Measurements from ENCODE around the gene COL8A2. TPM values are rescaled to one million over a fixed set of nuclear protein-coding genes. Genes with fewer than 3 reads are reported as not detected.
A peak's percentile ranks its signal among the peaks of the same experiment; 100 is the strongest.
"Not testable (repeated sequence)": the region's sequence is repeated elsewhere in the genome, so short reads cannot be mapped to it uniquely, and the experiment has no call there.

The COL8A2 gene
- total RNA-seq, 1 donor from 2014 or later: not detected

- H3K4me3 Mint-ChIP-seq (ENCODE audit: low read depth): peak overlapping the region; percentile 77
- DNase-seq (ENCODE audit: low spot score): no peak
- H3K9me3 Mint-ChIP-seq: no peaks in the 10 kb centered on the region
- intact Hi-C loops (cut with micrococcal nuclease): no loop called here
- peaks cover 54% of the 10 kb centered on the region for H3K36me3 Mint-ChIP-seq (ENCODE audit: low read depth)
- H3K27me3 Mint-ChIP-seq (ENCODE audit: low read depth): no peaks in the 10 kb centered on the region
- H3K27ac Mint-ChIP-seq: peak overlapping the region; percentile 93
- H3K4me1 Mint-ChIP-seq (ENCODE audit: low read depth): peaks cover 63% of the 10 kb centered on the region
Observed at GRCh38 chr1:36162680-36163239, 37.7 kb upstream of the COL8A2 start.

GRCh38 chr1:36161641-36162531, 36.9 kb upstream of the COL8A2 start:
- H3K27me3 Mint-ChIP-seq (ENCODE audit: low read depth): no peaks in the 10 kb centered on the region
- H3K27ac Mint-ChIP-seq: peak overlapping the region; percentile 93
- H3K36me3 Mint-ChIP-seq (ENCODE audit: low read depth): peaks cover 56% of the 10 kb centered on the region
- intact Hi-C loops (cut with micrococcal nuclease): loop anchor here (1.0 kb wide), 1 partner anchor 13 kb away; the partner anchor contains the start of gene TRAPPC3
- DNase-seq (ENCODE audit: low spot score): peak; percentile 42
- H3K4me1 Mint-ChIP-seq (ENCODE audit: low read depth): peaks cover 64% of the 10 kb centered on the region
- peak overlapping the region; percentile 77 for H3K4me3 Mint-ChIP-seq (ENCODE audit: low read depth)
- no peaks in the 10 kb centered on the region for H3K9me3 Mint-ChIP-seq

- H3K9me3 Mint-ChIP-seq: no peaks in the 10 kb centered on the region
- DNase-seq (ENCODE audit: low spot score): peak; percentile 68
- peaks cover 59% of the 10 kb centered on the region for H3K4me1 Mint-ChIP-seq (ENCODE audit: low read depth)
- intact Hi-C loops (cut with micrococcal nuclease): loop anchor here (1.0 kb wide), 1 partner anchor 12 kb away; the partner anchor contains the start of gene TRAPPC3
- H3K36me3 Mint-ChIP-seq (ENCODE audit: low read depth): peaks cover 51% of the 10 kb centered on the region
- no peaks in the 10 kb centered on the region for H3K27me3 Mint-ChIP-seq (ENCODE audit: low read depth)
- peak overlapping the region; percentile 77 for H3K4me3 Mint-ChIP-seq (ENCODE audit: low read depth)
- H3K27ac Mint-ChIP-seq: peak overlapping the region; percentile 93
Observed at GRCh38 chr1:36160949-36161485, 36.0 kb upstream of the COL8A2 start.

GRCh38 chr1:36160388-36160948, 35.4 kb upstream of the COL8A2 start:
- Mint-ChIP-seq H3K9me3 (no peaks in the 10 kb centered on the region), H3K4me3 (ENCODE audit: low read depth) (peak overlapping the region; percentile 77), H3K4me1 (ENCODE audit: low read depth) (peaks cover 59% of the 10 kb centered on the region), H3K27ac (peak overlapping the region; percentile 93), H3K36me3 (ENCODE audit: low read depth) (peaks cover 48% of the 10 kb centered on the region), H3K27me3 (ENCODE audit: low read depth) (no peaks in the 10 kb centered on the region)
- DNase-seq (ENCODE audit: low spot score): no peak
- intact Hi-C loops (cut with micrococcal nuclease): no loop called here

- Mint-ChIP-seq H3K27ac (peak overlapping the region; percentile 93), H3K4me3 (ENCODE audit: low read depth) (peak overlapping the region; percentile 77), H3K9me3 (no peaks in the 10 kb centered on the region), H3K4me1 (ENCODE audit: low read depth) (peaks cover 61% of the 10 kb centered on the region), H3K36me3 (ENCODE audit: low read depth) (peaks cover 47% of the 10 kb centered on the region), H3K27me3 (ENCODE audit: low read depth) (no peaks in the 10 kb centered on the region)
- no peak for DNase-seq (ENCODE audit: low spot score)
- intact Hi-C loops (cut with micrococcal nuclease): loop anchor here (5.0 to 10.0 kb wide), 2 partner anchors 265 to 968 kb away; partner anchors contain the start of gene SFPQ
Observed at GRCh38 chr1:36159614-36160387, 34.8 kb upstream of the COL8A2 start.

GRCh38 chr1:36158827-36159252, 33.8 kb upstream of the COL8A2 start:
- intact Hi-C loops (cut with micrococcal nuclease): loop anchor here (5.0 to 10.0 kb wide), 2 partner anchors 266 to 967 kb away; partner anchors contain the start of gene SFPQ
- peaks cover 61% of the 10 kb centered on the region for H3K4me1 Mint-ChIP-seq (ENCODE audit: low read depth)
- peaks cover 39% of the 10 kb centered on the region for H3K36me3 Mint-ChIP-seq (ENCODE audit: low read depth)

GRCh38 chr1:36157973-36158826, 33.2 kb upstream of the COL8A2 start:
- peak overlapping the region; percentile 89 for H3K4me3 Mint-ChIP-seq (ENCODE audit: low read depth)
- intact Hi-C loops (cut with micrococcal nuclease): loop anchor here (5.0 to 10.0 kb wide), 2 partner anchors 267 to 966 kb away; partner anchors contain the start of gene SFPQ
- peak overlapping the region; percentile 90 for H3K27ac Mint-ChIP-seq
- no peak for DNase-seq (ENCODE audit: low spot score)
- peaks cover 63% of the 10 kb centered on the region for H3K4me1 Mint-ChIP-seq (ENCODE audit: low read depth)
- H3K27me3 Mint-ChIP-seq (ENCODE audit: low read depth): no peaks in the 10 kb centered on the region
- peaks cover 37% of the 10 kb centered on the region for H3K36me3 Mint-ChIP-seq (ENCODE audit: low read depth)
- no peaks in the 10 kb centered on the region for H3K9me3 Mint-ChIP-seq

More at GRCh38 chr1:36158827-36159252, 33.8 kb upstream of the COL8A2 start:
- H3K27me3 Mint-ChIP-seq (ENCODE audit: low read depth); H3K9me3 Mint-ChIP-seq; DNase-seq (ENCODE audit: low spot score); H3K27ac Mint-ChIP-seq: not testable (repeated sequence)
- peak overlapping the region; percentile 89 for H3K4me3 Mint-ChIP-seq (ENCODE audit: low read depth)

GRCh38 chr1:36157115-36157903, 32.3 kb upstream of the COL8A2 start:
- peaks cover 30% of the 10 kb centered on the region for H3K36me3 Mint-ChIP-seq (ENCODE audit: low read depth)
- DNase-seq (ENCODE audit: low spot score): no peak

GRCh38 chr1:36156329-36157114, 31.5 kb upstream of the COL8A2 start:
- H3K27me3 Mint-ChIP-seq (ENCODE audit: low read depth): no peaks in the 10 kb centered on the region
- H3K9me3 Mint-ChIP-seq: no peaks in the 10 kb centered on the region
- H3K4me3 Mint-ChIP-seq (ENCODE audit: low read depth): peak overlapping the region; percentile 89
- peak overlapping the region; percentile 90 for H3K27ac Mint-ChIP-seq
- peaks cover 60% of the 10 kb centered on the region for H3K4me1 Mint-ChIP-seq (ENCODE audit: low read depth)
- H3K36me3 Mint-ChIP-seq (ENCODE audit: low read depth): peaks cover 25% of the 10 kb centered on the region
- intact Hi-C loops (cut with micrococcal nuclease): loop anchor here (5.0 to 10.0 kb wide), 2 partner anchors 268 to 964 kb away; partner anchors contain the start of gene SFPQ
- peak; percentile 58 for DNase-seq (ENCODE audit: low spot score)

More at GRCh38 chr1:36157115-36157903, 32.3 kb upstream of the COL8A2 start:
- H3K4me1 Mint-ChIP-seq (ENCODE audit: low read depth): peaks cover 61% of the 10 kb centered on the region
- peak overlapping the region; percentile 89 for H3K4me3 Mint-ChIP-seq (ENCODE audit: low read depth)
- H3K27me3 Mint-ChIP-seq (ENCODE audit: low read depth): no peaks in the 10 kb centered on the region
- H3K27ac Mint-ChIP-seq: peak overlapping the region; percentile 90
- intact Hi-C loops (cut with micrococcal nuclease): loop anchor here (5.0 to 10.0 kb wide), 2 partner anchors 267 to 965 kb away; partner anchors contain the start of gene SFPQ
- H3K9me3 Mint-ChIP-seq: no peaks in the 10 kb centered on the region

Measured in activated T-helper 2 cell treated with anti-CD3 and anti-CD28 coated beads, Interferon-gamma antibody, Interleukin-2, Interleukin-4, amounts not matched to agents 10 μg/mL and 5 μg/mL and 100 μg/mL, durations not matched to agents 14 hours and 24 hours and 36 hours (primary cell).